Measurements from ENCODE around the gene JHY. TPM values are rescaled to one million over a fixed set of nuclear protein-coding genes. Genes with fewer than 3 reads are reported as not detected.

JHY gene
- total RNA-seq, result 7.4 to 7.8 TPM (median 7.7 TPM) in 3 replicates
- long read RNA-seq, transcript JHY-201 (9 exons, 3,147 nt), result major isoform, 7 of 14 reads
- long read RNA-seq, partial matches to known transcripts, result 4 of 14 reads
- long read RNA-seq, other reads (novel, unspliced or antisense), result 3 of 14 reads

- Mint-ChIP-seq H3K9me3 (ENCODE audit: low read depth) (no peaks in the 10 kb centered on the region), H3K27ac (ENCODE audit: unreplicated experiment) (peak within 1 kb of the TSS; percentile 95), H3K36me3 (ENCODE audit: low read depth) (peaks cover 2% of the 10 kb centered on the region), H3K4me3 (ENCODE audit: unreplicated experiment) (peak within 1 kb of the TSS; percentile 83), H3K27me3 (ENCODE audit: low read depth) (no peaks in the 10 kb centered on the region), H3K4me1 (ENCODE audit: low read depth) (peaks cover 19% of the 10 kb centered on the region)
- DNase-seq (ENCODE audit: low spot score), result no peak
- no peak for TF ChIP-seq CTCF (IDR thresholded peaks at IDR 0.05)
These were observed at the start of gene JHY for GRCh38 chr11:122882189-122882856. TSS of gene JHY (plus strand) at chr11:122882759. CDS start at chr11:122885850, 3,091 bp downstream.

GRCh38 chr11:122833846-122834464 is 48.6 kb upstream of the JHY start:
- Mint-ChIP-seq H3K4me3 (ENCODE audit: unreplicated experiment) (no peak overlapping the region), H3K9me3 (ENCODE audit: low read depth) (no peaks in the 10 kb centered on the region), H3K36me3 (ENCODE audit: low read depth) (no peaks in the 10 kb centered on the region), H3K27ac (ENCODE audit: unreplicated experiment) (no peak overlapping the region), H3K4me1 (ENCODE audit: low read depth) (peaks cover 3% of the 10 kb centered on the region), H3K27me3 (ENCODE audit: low read depth) (no peaks in the 10 kb centered on the region)
- no peak for TF ChIP-seq CTCF (IDR thresholded peaks at IDR 0.05)
- DNase-seq (ENCODE audit: low spot score), result no peak

- H3K36me3 Mint-ChIP-seq (ENCODE audit: low read depth), result no peaks in the 10 kb centered on the region
- TF ChIP-seq CTCF (IDR thresholded peaks at IDR 0.05), result no peak
- no peak overlapping the region for H3K27ac Mint-ChIP-seq (ENCODE audit: unreplicated experiment)
- no peak for DNase-seq (ENCODE audit: low spot score)
- H3K4me3 Mint-ChIP-seq (ENCODE audit: unreplicated experiment), result no peak overlapping the region
- peaks cover 1% of the 10 kb centered on the region for H3K9me3 Mint-ChIP-seq (ENCODE audit: low read depth)
- H3K27me3 Mint-ChIP-seq (ENCODE audit: low read depth), result no peaks in the 10 kb centered on the region
- H3K4me1 Mint-ChIP-seq (ENCODE audit: low read depth), result no peaks in the 10 kb centered on the region
These were observed 45.6 kb upstream of the JHY start for GRCh38 chr11:122836916-122837315.

GRCh38 chr11:122837528-122838346 is 44.8 kb upstream of the JHY start:
- H3K4me3 Mint-ChIP-seq (ENCODE audit: unreplicated experiment), result no peak overlapping the region
- TF ChIP-seq CTCF (IDR thresholded peaks at IDR 0.05), result no peak
- H3K27me3 Mint-ChIP-seq (ENCODE audit: low read depth), result no peaks in the 10 kb centered on the region
- no peak for DNase-seq (ENCODE audit: low spot score)
- peaks cover 3% of the 10 kb centered on the region for H3K9me3 Mint-ChIP-seq (ENCODE audit: low read depth)
- H3K4me1 Mint-ChIP-seq (ENCODE audit: low read depth), result no peaks in the 10 kb centered on the region
- H3K36me3 Mint-ChIP-seq (ENCODE audit: low read depth), result no peaks in the 10 kb centered on the region
- no peak overlapping the region for H3K27ac Mint-ChIP-seq (ENCODE audit: unreplicated experiment)

All from chondrocyte (in vitro differentiated cells).